ENCODE results near the gene PARD3B. TPM values are rescaled to one million over a fixed set of nuclear protein-coding genes. Genes with fewer than 3 reads are reported as not detected.

The PARD3B gene
- total RNA-seq, 2 experiments from 2014 or later, result 0.23 to 0.53 TPM

GRCh38 chr2:205453202-205453601, 907.9 kb downstream of the PARD3B start:
- Mint-ChIP-seq H3K4me3 (no peak overlapping the region), H3K27me3 (peaks cover 1% of the 10 kb centered on the region), H3K36me3 (ENCODE audit: low read depth) (no peaks in the 10 kb centered on the region), H3K9me3 (no peaks in the 10 kb centered on the region), H3K27ac (no peak overlapping the region), H3K4me1 (no peaks in the 10 kb centered on the region)
- CTCF ChIA-PET, result no interaction called here
- no peak for DNase-seq
- POLR2A ChIA-PET, result no interaction called here

- Mint-ChIP-seq H3K9me3 (no peaks in the 10 kb centered on the region), H3K36me3 (ENCODE audit: low read depth) (no peaks in the 10 kb centered on the region), H3K27ac (no peak overlapping the region), H3K4me1 (peaks cover 5% of the 10 kb centered on the region), H3K27me3 (peaks cover 3% of the 10 kb centered on the region), H3K4me3 (no peak overlapping the region)
- no peak for DNase-seq
- ChIA-PET CTCF (no interaction called here), POLR2A (no interaction called here)
Observed at GRCh38 chr2:205456682-205457081, 911.4 kb downstream of the PARD3B start.

- H3K27ac Mint-ChIP-seq, result no peak overlapping the region
- CTCF ChIA-PET, result no interaction called here
- peaks cover 10% of the 10 kb centered on the region for H3K4me1 Mint-ChIP-seq
- no peak overlapping the region for H3K4me3 Mint-ChIP-seq
- no peaks in the 10 kb centered on the region for H3K36me3 Mint-ChIP-seq (ENCODE audit: low read depth)
- no peak for DNase-seq
- H3K27me3 Mint-ChIP-seq, result peaks cover 9% of the 10 kb centered on the region
- POLR2A ChIA-PET, result no interaction called here
- no peaks in the 10 kb centered on the region for H3K9me3 Mint-ChIP-seq
Observed at GRCh38 chr2:205460217-205460616, 914.9 kb downstream of the PARD3B start.

GRCh38 chr2:205461169-205461568, 915.9 kb downstream of the PARD3B start:
- no peak overlapping the region for H3K27ac Mint-ChIP-seq
- H3K9me3 Mint-ChIP-seq, result no peaks in the 10 kb centered on the region
- peaks cover 9% of the 10 kb centered on the region for H3K27me3 Mint-ChIP-seq
- no peak overlapping the region for H3K4me3 Mint-ChIP-seq
- H3K4me1 Mint-ChIP-seq, result peaks cover 10% of the 10 kb centered on the region
- POLR2A ChIA-PET, result no interaction called here
- CTCF ChIA-PET, result no interaction called here
- no peak for DNase-seq
- no peaks in the 10 kb centered on the region for H3K36me3 Mint-ChIP-seq (ENCODE audit: low read depth)

- Mint-ChIP-seq H3K27me3 (peaks cover 9% of the 10 kb centered on the region), H3K4me3 (no peak overlapping the region), H3K36me3 (ENCODE audit: low read depth) (no peaks in the 10 kb centered on the region), H3K9me3 (no peaks in the 10 kb centered on the region), H3K27ac (no peak overlapping the region), H3K4me1 (peaks cover 10% of the 10 kb centered on the region)
- POLR2A ChIA-PET, result no interaction called here
- no peak for DNase-seq
- CTCF ChIA-PET, result no interaction called here
Observed at GRCh38 chr2:205461678-205462665, 916.7 kb downstream of the PARD3B start.

GRCh38 chr2:205462681-205463345, 917.5 kb downstream of the PARD3B start:
- peaks cover 9% of the 10 kb centered on the region for H3K27me3 Mint-ChIP-seq
- H3K36me3 Mint-ChIP-seq (ENCODE audit: low read depth), result no peaks in the 10 kb centered on the region
- H3K9me3 Mint-ChIP-seq, result no peaks in the 10 kb centered on the region
- H3K4me3 Mint-ChIP-seq, result no peak overlapping the region
- no peak for DNase-seq
- ChIA-PET CTCF (no interaction called here), POLR2A (no interaction called here)
- peaks cover 10% of the 10 kb centered on the region for H3K4me1 Mint-ChIP-seq
- no peak overlapping the region for H3K27ac Mint-ChIP-seq

DNA sequence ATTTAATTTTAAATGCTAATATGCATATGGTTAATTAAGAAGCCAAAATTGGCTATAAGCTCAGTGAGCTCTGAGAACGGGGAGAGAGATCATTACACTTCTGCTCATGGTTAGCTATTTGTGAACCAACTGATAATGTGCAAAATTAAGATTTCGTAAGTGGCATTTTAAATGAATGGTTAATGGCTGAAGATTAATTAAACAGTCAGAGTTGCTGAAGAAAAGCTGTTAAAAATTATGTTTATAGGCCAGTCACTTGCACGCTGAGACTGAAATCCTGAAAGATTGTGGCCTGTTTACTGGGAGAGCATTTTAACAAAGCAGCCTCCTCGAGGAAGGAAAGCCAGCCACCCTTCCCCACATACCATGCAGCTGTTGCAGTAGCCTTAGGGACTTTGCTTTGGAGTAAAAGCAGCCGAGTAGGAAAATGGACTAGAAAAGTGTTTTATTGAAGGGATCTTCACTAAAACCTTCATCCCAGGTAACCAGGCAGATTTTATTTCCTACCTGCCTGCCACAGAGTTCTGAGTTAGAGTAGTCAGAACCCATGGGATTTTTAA, 918.3 kb downstream of the PARD3B start:
- H3K27me3 Mint-ChIP-seq, result peaks cover 6% of the 10 kb centered on the region
- no peaks in the 10 kb centered on the region for H3K36me3 Mint-ChIP-seq (ENCODE audit: low read depth)
- ChIA-PET POLR2A (no interaction called here), CTCF (interaction anchor here (0.7 kb wide), 2 partner anchors 141 to 947 kb away, joined by 3 to 4 read pairs; no protein-coding TSS in a partner anchor)
- peaks cover 10% of the 10 kb centered on the region for H3K4me1 Mint-ChIP-seq
- no peaks in the 10 kb centered on the region for H3K9me3 Mint-ChIP-seq
- H3K4me3 Mint-ChIP-seq, result no peak overlapping the region
- DNase-seq, result no peak
- no peak overlapping the region for H3K27ac Mint-ChIP-seq

DNA sequence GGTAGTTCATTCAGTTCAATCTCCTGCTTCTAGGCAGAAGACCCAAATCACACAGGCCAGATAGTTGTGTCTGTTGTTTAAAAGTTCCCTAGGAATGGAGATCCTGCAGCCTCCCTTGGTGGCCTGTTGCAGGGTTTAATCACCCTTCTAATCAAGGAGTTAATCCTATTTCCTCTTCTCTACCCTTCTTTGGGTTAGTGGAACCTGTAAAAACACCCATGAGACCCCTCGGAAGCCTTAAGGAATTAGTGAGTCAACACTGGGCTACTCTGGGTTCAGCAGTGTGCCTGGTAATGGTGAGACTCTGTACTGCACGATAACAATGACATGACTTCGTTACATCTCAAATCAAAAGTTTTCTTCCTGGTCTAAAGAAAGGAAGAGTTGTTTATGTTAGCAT, 919.4 kb downstream of the PARD3B start:
- no peak overlapping the region for H3K4me3 Mint-ChIP-seq
- no peaks in the 10 kb centered on the region for H3K36me3 Mint-ChIP-seq (ENCODE audit: low read depth)
- DNase-seq, result no peak
- no peaks in the 10 kb centered on the region for H3K9me3 Mint-ChIP-seq
- ChIA-PET CTCF (no interaction called here), POLR2A (no interaction called here)
- no peak overlapping the region for H3K27ac Mint-ChIP-seq
- H3K4me1 Mint-ChIP-seq, result peaks cover 10% of the 10 kb centered on the region
- H3K27me3 Mint-ChIP-seq, result peaks cover 6% of the 10 kb centered on the region

DNA sequence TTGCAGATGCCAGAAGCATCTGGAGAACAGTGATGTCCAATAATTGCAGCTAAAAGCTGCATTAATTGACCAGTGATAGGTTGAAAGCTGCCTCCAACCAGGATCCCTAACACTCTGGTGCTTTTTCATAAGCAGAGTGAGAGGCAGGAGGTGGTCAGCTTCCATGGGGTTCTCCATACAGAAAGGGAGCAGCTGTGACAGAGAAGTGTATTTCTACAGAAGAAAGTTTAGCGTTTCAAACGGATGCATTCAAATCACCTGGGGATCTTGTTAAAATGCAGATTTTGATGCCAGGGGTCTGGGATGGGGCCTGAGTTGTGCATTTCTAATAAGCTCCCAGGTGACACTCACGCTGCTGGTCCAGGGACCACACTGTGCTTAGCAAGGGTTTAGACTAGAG, 920.5 kb downstream of the PARD3B start:
- H3K4me1 Mint-ChIP-seq, result peaks cover 10% of the 10 kb centered on the region
- ChIA-PET POLR2A (no interaction called here), CTCF (no interaction called here)
- no peaks in the 10 kb centered on the region for H3K36me3 Mint-ChIP-seq (ENCODE audit: low read depth)
- peaks cover 6% of the 10 kb centered on the region for H3K27me3 Mint-ChIP-seq
- no peak overlapping the region for H3K27ac Mint-ChIP-seq
- no peaks in the 10 kb centered on the region for H3K9me3 Mint-ChIP-seq
- H3K4me3 Mint-ChIP-seq, result no peak overlapping the region
- DNase-seq, result no peak

DNA sequence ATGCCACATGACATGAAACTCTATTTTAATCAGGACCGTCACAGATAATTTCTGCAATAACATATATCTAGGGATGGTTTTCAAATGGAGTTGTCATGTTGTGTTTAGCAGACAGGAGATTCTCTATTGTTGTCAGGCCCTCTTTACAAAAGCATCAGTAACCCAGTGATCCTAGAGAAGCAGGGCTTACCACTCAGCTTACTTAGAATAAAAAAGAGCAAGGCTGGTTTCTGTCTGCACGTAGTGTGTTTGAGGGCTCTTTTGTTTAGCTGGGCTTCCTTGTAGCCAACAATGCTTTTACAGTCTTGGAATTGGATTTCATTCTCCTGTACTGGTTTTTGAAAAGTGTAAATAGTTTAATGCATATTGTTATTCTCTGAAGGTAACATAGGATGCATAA, 926.5 kb downstream of the PARD3B start:
- ChIA-PET POLR2A (no interaction called here), CTCF (interaction anchor here (0.6 kb wide), 1 partner anchor 1182 kb away, joined by 3 read pairs; no protein-coding TSS in a partner anchor)
- Mint-ChIP-seq H3K4me1 (peaks cover 3% of the 10 kb centered on the region), H3K4me3 (no peak overlapping the region), H3K36me3 (ENCODE audit: low read depth) (no peaks in the 10 kb centered on the region), H3K27ac (no peak overlapping the region), H3K9me3 (no peaks in the 10 kb centered on the region), H3K27me3 (peaks cover 22% of the 10 kb centered on the region)
- DNase-seq, result no peak

DNA sequence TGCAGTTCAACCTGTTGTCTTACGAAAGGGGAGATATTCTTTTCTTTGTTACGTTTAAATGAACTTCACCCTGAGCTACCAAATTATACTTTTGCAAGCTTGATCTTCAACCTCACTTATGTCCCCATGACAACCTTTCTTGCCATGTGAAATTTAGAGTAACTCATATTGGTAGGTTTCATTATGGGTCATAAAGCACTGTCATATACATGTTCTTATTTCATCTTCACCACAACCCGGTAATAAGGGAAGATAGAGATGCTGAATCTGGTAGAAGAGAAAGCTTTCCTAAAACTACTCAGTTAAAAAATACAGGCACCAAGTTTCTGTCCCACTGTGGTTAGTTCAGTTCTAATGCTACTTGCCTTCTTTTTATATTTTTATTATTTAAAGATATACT, 928.5 kb downstream of the PARD3B start:
- Mint-ChIP-seq H3K36me3 (ENCODE audit: low read depth) (no peaks in the 10 kb centered on the region), H3K4me1 (peaks cover 3% of the 10 kb centered on the region), H3K27ac (no peak overlapping the region), H3K27me3 (peaks cover 26% of the 10 kb centered on the region), H3K9me3 (no peaks in the 10 kb centered on the region), H3K4me3 (no peak overlapping the region)
- ChIA-PET CTCF (interaction anchor here (1.7 kb wide), 1 partner anchor 202 kb away, joined by 3 read pairs; no protein-coding TSS in a partner anchor), POLR2A (no interaction called here)
- DNase-seq, result no peak

GRCh38 chr2:205474741-205475415, 929.6 kb downstream of the PARD3B start:
- H3K27ac Mint-ChIP-seq, result no peak overlapping the region
- H3K36me3 Mint-ChIP-seq (ENCODE audit: low read depth), result no peaks in the 10 kb centered on the region
- H3K27me3 Mint-ChIP-seq, result peaks cover 26% of the 10 kb centered on the region
- peaks cover 3% of the 10 kb centered on the region for H3K4me1 Mint-ChIP-seq
- ChIA-PET POLR2A (no interaction called here), CTCF (no interaction called here)
- no peak for DNase-seq
- H3K9me3 Mint-ChIP-seq, result no peaks in the 10 kb centered on the region
- H3K4me3 Mint-ChIP-seq, result no peak overlapping the region

DNA sequence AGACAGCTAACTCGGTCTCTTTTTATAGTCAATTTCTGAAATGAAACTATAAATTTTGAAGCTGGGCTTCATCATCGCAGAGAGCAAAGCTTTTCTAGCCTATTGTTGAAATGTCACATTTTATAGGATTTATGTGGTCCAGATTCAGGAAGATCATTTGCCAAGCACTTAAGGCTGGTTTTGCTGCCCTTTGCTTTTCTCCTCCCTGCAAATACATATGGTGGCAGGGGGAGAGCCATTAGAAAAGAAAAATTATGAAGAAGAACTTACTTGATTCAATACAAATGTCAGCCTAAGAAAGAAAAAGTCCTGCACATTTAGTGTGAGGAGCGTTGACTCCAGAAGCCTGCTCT, 930.1 kb downstream of the PARD3B start:
- no peak overlapping the region for H3K27ac Mint-ChIP-seq
- ChIA-PET CTCF (no interaction called here), POLR2A (no interaction called here)
- H3K9me3 Mint-ChIP-seq, result no peaks in the 10 kb centered on the region
- DNase-seq, result no peak
- H3K4me1 Mint-ChIP-seq, result peaks cover 3% of the 10 kb centered on the region
- H3K36me3 Mint-ChIP-seq (ENCODE audit: low read depth), result no peaks in the 10 kb centered on the region
- no peak overlapping the region for H3K4me3 Mint-ChIP-seq
- H3K27me3 Mint-ChIP-seq, result peaks cover 26% of the 10 kb centered on the region
